Activated CD8-positive, alpha-beta memory T cell treated with anti-CD3 and anti-CD28 coated beads, Interleukin-2, amount 10 ng/mL, durations not matched to agents 7 days and 5 days (primary cell): Measurements from ENCODE around the gene IL21R. TPM values are rescaled to one million over a fixed set of nuclear protein-coding genes. Genes with fewer than 3 reads are reported as not detected.

Experiments
- ATAC-seq: fragments of 150-1000 bp; cut with Tn5 transposase; one replicate; pipeline ENCODE4 v1.10.0; 2021; ENCODE audit warnings: moderate library complexity
- CTCF ChIA-PET: fragments of 350-600 bp; sonication (Branson Sonifier 250); formaldehyde crosslinking; loops from one replicate; lab custom pipeline; 2021; ENCODE audit warnings: antibody characterized with exemption; lab: Charles Lee
- DNase-seq: peaks from one replicate; pipeline ENCODE4 v3.0.0-alpha.2; 2020
- H3K27ac Mint-ChIP-seq: one replicate; pipeline ENCODE4 v1.8.0; 2021; ENCODE audit warnings: mild to moderate bottlenecking, mixed read lengths
- H3K27me3 Mint-ChIP-seq: one replicate; pipeline ENCODE4 v1.8.0; 2021; ENCODE audit warnings: mixed read lengths
- H3K36me3 Mint-ChIP-seq: one replicate; pipeline ENCODE4 v1.8.0; 2021; ENCODE audit warnings: mild to moderate bottlenecking, mixed read lengths
- H3K4me1 Mint-ChIP-seq: one replicate; pipeline ENCODE4 v1.8.0; 2021; ENCODE audit warnings: mixed read lengths
- H3K4me3 Mint-ChIP-seq: one replicate; pipeline ENCODE4 v1.8.0; 2021; ENCODE audit warnings: mild to moderate bottlenecking, moderate library complexity, mixed read lengths
- H3K9me3 Mint-ChIP-seq: one replicate; pipeline ENCODE4 v1.8.0; 2022; ENCODE audit warnings: low read depth, mixed read lengths
- total RNA-seq, 2 experiments: library from RNA; stranded (reverse); gene quantifications; one replicate each; pipeline ENCODE4 v1.2.3, GENCODE V29; 2021

The IL21R gene
- total RNA-seq, 2 experiments from 2014 or later, result 24.6 to 38.0 TPM

DNA sequence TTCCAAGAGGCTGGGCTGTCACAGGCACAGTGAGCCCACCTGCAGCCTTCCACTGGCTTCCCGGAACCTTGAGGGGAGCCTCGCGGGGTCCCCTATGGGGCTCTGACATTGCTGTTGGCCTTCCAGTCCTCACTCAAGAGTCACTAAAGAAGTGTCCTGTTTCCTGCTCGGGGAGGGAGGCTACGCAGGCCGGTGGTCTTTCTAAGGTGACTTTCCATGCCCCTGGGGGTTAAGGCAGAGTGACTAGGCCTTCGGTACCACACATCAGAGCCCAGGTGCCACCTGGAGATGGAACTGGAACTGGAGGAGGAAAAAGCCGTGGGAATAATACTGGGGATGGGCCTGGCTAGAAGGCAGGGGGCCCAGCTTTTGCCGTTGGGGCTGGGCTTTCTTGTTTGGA lies 72.1 kb downstream of the IL21R start:
- peaks cover 39% of the 10 kb centered on the region for H3K36me3 Mint-ChIP-seq
- no peaks in the 10 kb centered on the region for H3K27me3 Mint-ChIP-seq
- H3K27ac Mint-ChIP-seq, result no peak overlapping the region
- ATAC-seq, result no peak
- no peak overlapping the region for H3K4me3 Mint-ChIP-seq
- no peaks in the 10 kb centered on the region for H3K4me1 Mint-ChIP-seq
- CTCF ChIA-PET, result interaction anchor here (0.6 kb wide), 1 partner anchor 318 kb away, joined by 3 read pairs; no protein-coding TSS in a partner anchor
- no peaks in the 10 kb centered on the region for H3K9me3 Mint-ChIP-seq
- no peak for DNase-seq

DNA sequence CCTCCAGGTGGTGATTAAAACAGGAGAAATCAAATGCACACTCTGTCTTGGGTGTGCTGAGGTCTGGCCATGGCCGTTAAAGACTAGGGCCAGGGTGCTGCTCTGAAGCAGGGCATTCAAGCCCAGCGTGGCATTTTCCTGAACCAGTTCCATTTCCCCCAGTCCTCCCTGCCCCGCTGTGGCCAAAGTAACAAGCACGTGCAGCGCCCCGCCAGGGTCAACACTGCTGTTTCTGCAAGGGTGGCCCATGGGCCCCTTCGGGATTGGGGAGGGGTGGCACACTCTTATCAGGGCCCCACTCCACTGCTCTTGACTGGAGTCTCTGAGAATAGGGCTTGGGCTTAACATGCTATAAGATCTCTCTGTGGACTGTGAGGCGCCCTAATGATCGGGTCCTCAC lies 72.9 kb downstream of the IL21R start:
- Mint-ChIP-seq H3K9me3 (no peaks in the 10 kb centered on the region), H3K36me3 (peaks cover 30% of the 10 kb centered on the region), H3K4me1 (no peaks in the 10 kb centered on the region), H3K4me3 (no peak overlapping the region), H3K27me3 (no peaks in the 10 kb centered on the region), H3K27ac (no peak overlapping the region)
- no peak for ATAC-seq
- CTCF ChIA-PET, result no interaction called here
- DNase-seq, result no peak

DNA sequence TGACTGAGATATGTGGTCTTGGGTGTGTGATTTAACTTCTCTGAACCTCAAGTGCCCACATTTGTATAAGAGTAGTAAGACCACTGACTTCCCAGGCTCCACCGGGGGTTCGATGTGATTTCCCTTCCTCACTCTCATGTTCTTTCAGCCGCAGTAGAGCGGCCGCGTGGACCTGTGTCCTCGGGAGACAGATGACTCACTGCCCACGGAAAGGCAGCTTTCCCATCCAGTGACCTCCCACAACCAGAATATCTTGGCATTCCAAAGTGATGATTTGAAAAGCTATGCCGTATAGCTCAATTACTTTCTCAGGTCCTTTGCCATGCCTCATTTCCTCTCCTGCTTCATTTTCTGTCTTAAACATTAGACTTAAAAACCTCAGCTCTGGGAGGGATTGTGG lies 73.6 kb downstream of the IL21R start:
- Mint-ChIP-seq H3K4me3 (no peak overlapping the region), H3K4me1 (no peaks in the 10 kb centered on the region), H3K36me3 (peaks cover 29% of the 10 kb centered on the region), H3K27ac (no peak overlapping the region), H3K27me3 (no peaks in the 10 kb centered on the region), H3K9me3 (no peaks in the 10 kb centered on the region)
- no peak for ATAC-seq
- no peak for DNase-seq
- CTCF ChIA-PET, result interaction anchor here (1.1 kb wide), 1 partner anchor 108 kb away, joined by 3 read pairs; no protein-coding TSS in a partner anchor

DNA sequence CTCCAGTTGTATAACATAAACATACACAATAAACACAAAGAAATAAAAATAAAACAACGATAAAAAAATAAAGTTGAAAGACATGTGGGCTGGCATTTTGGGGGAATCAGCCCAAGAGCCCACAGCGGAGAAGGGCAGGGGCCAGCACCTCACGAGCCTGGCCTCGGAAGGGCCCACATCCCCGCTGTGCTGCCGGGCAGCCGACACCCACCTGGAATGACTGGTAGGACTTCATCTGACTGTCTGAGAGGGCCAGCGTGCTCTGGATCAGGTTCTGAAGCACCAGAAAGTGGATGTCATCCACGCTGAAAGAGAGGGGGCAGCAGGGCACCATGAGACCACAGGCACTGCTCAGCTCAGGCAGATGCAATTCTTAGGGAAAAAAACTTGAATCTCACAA lies 74.3 kb downstream of the IL21R start:
- Mint-ChIP-seq H3K36me3 (peaks cover 23% of the 10 kb centered on the region), H3K27ac (no peak overlapping the region), H3K4me1 (no peaks in the 10 kb centered on the region), H3K4me3 (no peak overlapping the region), H3K9me3 (no peaks in the 10 kb centered on the region), H3K27me3 (no peaks in the 10 kb centered on the region)
- no peak for DNase-seq
- no peak for ATAC-seq
- CTCF ChIA-PET, result interaction anchor here (1.1 kb wide), 1 partner anchor 109 kb away, joined by 3 read pairs; no protein-coding TSS in a partner anchor

DNA sequence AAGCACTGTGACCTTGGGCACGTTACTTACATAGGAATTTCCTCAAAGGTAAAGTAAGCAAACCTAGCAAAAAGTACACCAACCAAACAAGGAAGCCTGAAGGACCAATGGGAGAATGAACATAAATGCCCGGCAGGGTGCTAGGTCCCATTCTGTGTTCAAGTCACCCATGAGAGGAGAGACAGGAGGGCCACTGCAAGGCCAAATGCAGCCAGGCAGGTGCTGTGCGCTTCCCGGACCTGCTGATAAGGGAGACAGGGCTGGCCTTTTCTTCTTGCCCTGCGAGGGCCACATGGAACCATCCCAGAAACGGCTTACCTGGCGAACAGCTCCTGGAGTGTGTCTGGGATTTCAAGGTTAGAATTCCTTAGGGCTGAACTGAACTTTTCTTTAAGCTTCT lies 78.8 kb downstream of the IL21R start:
- CTCF ChIA-PET, result no interaction called here
- DNase-seq (no peak), ATAC-seq (no peak)
- Mint-ChIP-seq H3K9me3 (no peaks in the 10 kb centered on the region), H3K27ac (no peak overlapping the region), H3K27me3 (no peaks in the 10 kb centered on the region), H3K4me3 (no peak overlapping the region), H3K36me3 (peaks cover 30% of the 10 kb centered on the region), H3K4me1 (no peaks in the 10 kb centered on the region)

DNA sequence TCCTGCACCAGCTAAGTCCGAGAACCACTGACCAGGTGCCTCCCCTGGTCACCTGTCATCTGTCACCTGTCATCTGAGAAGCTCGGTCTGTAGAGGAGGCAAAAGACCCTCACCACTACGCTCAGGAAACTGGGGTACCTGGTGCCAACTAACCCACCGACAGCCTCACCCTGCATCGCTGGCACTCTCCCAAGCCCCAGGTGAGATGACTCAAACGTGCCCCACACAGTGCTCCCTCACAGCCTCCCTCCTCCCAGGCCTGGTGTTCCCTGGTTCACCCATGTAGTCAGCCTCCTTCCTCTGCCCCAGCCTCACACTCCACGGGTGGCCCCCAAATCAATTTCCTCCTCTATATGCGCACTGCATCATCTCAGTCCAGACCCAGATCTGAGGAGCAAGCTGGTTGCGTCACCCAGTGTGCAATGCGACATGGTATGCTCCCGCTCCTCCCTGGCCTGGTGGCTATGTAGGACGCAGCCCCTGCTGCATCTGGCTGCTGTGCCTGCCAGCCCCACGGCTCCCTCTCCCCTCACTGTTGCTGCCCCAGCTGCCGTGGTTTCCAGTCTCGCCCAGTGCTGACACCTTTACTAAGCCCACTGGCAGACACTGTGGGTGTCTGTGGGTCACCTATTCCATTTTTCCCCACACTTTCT lies 79.4 kb downstream of the IL21R start:
- H3K27ac Mint-ChIP-seq, result no peak overlapping the region
- CTCF ChIA-PET, result no interaction called here

DNA sequence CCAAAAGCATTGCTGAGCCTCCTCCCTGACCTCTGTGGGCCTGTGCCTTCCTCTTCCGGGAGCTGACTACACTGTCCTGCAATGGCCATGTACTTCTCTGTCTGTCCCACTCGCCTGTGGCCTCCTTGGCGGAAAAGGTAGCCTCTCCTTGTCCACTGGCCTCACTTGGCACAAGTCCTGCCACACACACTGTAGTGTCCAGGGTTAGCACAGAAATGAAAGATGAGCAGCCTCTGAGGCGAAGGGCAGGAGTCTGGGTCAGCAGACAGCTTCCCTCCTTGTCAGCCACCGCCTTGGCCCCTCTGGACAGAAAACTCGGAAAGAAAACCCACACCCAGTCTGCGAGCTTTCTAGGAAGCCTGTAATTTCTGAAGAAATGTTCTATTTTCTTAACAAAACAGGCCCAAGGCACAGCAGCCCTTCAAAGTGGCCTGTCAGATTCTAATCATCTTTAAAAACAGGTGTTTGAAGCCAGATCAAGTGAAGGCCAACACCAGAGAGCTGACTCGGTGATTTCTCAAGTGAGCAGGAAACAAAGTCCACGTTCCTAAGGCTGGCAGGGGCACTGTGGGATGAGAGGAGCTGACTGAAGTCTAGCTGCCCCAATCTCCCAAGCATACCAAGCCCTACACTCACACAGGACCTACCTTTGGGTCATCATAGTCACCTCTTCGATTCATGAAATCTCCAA lies 80.6 kb downstream of the IL21R start:
- CTCF ChIA-PET, result no interaction called here
- Mint-ChIP-seq H3K4me1 (no peaks in the 10 kb centered on the region), H3K4me3 (no peak overlapping the region), H3K27ac (no peak overlapping the region), H3K36me3 (peaks cover 29% of the 10 kb centered on the region), H3K9me3 (no peaks in the 10 kb centered on the region), H3K27me3 (no peaks in the 10 kb centered on the region)
- ATAC-seq (no peak), DNase-seq (no peak)

More for the DNA sequence above, 79.4 kb downstream of the IL21R start:
- no peak overlapping the region for H3K4me3 Mint-ChIP-seq
- no peaks in the 10 kb centered on the region for H3K4me1 Mint-ChIP-seq
- ATAC-seq (no peak), DNase-seq (no peak)
- H3K9me3 Mint-ChIP-seq, result no peaks in the 10 kb centered on the region
- no peaks in the 10 kb centered on the region for H3K27me3 Mint-ChIP-seq
- H3K36me3 Mint-ChIP-seq, result peaks cover 30% of the 10 kb centered on the region

DNA sequence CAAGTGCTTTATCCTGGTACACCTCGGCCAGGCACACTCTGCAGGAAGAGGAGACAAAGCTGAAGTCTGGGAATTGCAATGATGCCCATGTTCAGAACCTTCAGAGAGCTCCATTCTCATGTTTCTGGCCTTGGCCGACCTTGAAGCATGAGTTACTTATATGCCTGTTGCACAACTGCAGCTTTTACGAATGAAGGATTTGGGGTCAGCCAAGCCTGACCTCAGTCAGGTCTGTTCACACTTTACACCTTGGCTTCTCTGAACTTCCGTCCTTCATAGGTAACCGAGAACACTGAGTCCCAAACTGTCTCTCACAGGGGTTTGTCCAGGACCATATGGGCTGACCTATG lies 81.1 kb downstream of the IL21R start:
- CTCF ChIA-PET, result interaction anchor here (0.5 kb wide), 1 partner anchor 70 kb away, joined by 3 read pairs; no protein-coding TSS in a partner anchor
- ATAC-seq, result no peak
- no peak for DNase-seq
- Mint-ChIP-seq H3K27me3 (no peaks in the 10 kb centered on the region), H3K4me1 (no peaks in the 10 kb centered on the region), H3K9me3 (no peaks in the 10 kb centered on the region), H3K4me3 (no peak overlapping the region), H3K36me3 (peaks cover 28% of the 10 kb centered on the region), H3K27ac (no peak overlapping the region)

DNA sequence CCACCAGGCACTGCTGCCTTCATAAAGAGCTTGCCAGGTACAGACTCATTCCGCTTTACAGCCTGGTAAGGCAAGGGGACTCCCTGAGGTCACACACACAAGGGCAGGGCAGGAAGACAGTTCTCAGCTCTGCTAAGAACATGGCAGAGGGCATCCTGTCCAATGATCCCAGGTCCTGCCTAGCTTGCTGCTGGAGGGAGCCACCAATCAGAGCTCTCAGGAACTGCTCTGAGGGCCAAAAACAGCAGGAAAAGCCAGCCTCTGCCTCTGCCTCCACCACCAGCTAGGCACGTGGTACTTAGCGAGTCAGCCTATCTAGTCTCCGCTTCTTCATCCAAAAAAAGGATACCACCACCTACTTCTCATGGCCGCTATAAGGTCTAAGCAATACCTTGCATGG lies 81.7 kb downstream of the IL21R start:
- Mint-ChIP-seq H3K27ac (no peak overlapping the region), H3K4me3 (no peak overlapping the region), H3K9me3 (no peaks in the 10 kb centered on the region), H3K4me1 (no peaks in the 10 kb centered on the region), H3K36me3 (peaks cover 26% of the 10 kb centered on the region), H3K27me3 (no peaks in the 10 kb centered on the region)
- DNase-seq (no peak), ATAC-seq (no peak)
- CTCF ChIA-PET, result interaction anchor here (0.5 kb wide), 1 partner anchor 69 kb away, joined by 3 read pairs; no protein-coding TSS in a partner anchor

DNA sequence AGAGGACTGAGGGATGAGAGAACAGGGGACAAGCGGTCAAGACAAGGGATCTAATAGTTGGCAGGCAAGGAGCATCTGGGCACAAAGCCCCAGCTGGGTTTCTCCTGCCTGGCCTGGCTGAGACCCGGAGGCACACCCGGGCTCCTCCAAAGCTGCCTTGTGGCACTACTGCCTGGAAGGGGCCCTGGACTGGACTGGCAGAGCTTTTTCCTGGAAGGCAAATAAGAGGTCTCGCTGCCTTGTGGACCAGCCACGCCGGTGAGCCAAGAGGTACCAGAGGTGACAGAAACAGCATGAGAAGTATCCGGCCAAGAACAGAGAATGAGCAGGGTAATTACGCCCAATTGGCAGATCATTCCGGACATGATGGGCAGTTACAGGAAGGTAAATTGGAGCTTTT lies 83.2 kb downstream of the IL21R start:
- Mint-ChIP-seq H3K36me3 (peaks cover 32% of the 10 kb centered on the region), H3K4me1 (no peaks in the 10 kb centered on the region), H3K9me3 (no peaks in the 10 kb centered on the region), H3K27me3 (no peaks in the 10 kb centered on the region), H3K27ac (no peak overlapping the region), H3K4me3 (no peak overlapping the region)
- ATAC-seq, result no peak
- CTCF ChIA-PET, result interaction anchor here (1.1 kb wide), 1 partner anchor 30 kb away, joined by 3 read pairs; no protein-coding TSS in a partner anchor
- no peak for DNase-seq

DNA sequence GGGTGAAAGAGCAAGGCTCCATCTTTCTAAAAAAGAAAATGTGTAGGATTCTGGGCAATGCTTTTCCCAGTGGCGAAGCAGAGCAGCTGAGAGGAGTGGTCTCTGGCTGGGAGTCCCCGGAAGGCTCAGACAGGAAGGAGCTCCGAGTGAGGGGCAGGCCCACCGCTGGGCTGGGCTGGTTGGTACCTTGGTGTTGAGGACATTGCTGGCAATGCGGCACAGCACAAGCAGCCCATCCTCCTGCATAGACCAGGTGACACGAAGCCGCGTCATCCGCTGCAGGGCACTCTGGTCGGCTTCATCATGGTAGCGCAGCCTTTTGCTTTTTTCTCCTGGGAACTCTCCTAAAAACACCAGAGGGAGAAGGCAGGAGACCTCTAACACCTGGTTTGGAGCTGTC lies 83.8 kb downstream of the IL21R start:
- DNase-seq (no peak), ATAC-seq (no peak)
- Mint-ChIP-seq H3K27ac (no peak overlapping the region), H3K36me3 (peaks cover 27% of the 10 kb centered on the region), H3K27me3 (no peaks in the 10 kb centered on the region), H3K9me3 (no peaks in the 10 kb centered on the region), H3K4me3 (no peak overlapping the region), H3K4me1 (no peaks in the 10 kb centered on the region)
- CTCF ChIA-PET, result interaction anchor here (1.1 kb wide), 1 partner anchor 30 kb away, joined by 3 read pairs; no protein-coding TSS in a partner anchor

DNA sequence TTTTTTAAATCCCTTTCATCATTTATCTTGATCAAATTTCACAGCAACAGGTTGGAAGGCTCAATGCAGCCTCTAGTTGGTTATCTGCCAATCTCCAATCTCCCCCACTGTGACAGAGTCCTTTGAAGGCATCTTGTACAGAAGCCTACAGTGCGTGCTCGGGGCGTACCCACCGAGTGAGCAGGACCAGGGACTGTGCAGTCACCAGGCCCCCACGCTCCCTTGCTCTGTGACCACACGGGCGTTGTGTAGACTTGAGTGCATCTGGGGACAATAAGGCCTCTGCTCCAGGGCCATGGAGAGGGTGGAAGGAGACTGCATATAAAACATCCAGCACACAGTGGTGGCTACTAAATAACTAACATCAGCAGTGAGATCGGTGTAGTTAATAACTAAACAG lies 84.4 kb downstream of the IL21R start:
- CTCF ChIA-PET, result interaction anchor here (1.1 kb wide), 1 partner anchor 29 kb away, joined by 3 read pairs; no protein-coding TSS in a partner anchor
- peaks cover 26% of the 10 kb centered on the region for H3K36me3 Mint-ChIP-seq
- no peaks in the 10 kb centered on the region for H3K27me3 Mint-ChIP-seq
- no peaks in the 10 kb centered on the region for H3K4me1 Mint-ChIP-seq
- ATAC-seq, result no peak
- H3K9me3 Mint-ChIP-seq, result no peaks in the 10 kb centered on the region
- no peak overlapping the region for H3K4me3 Mint-ChIP-seq
- no peak overlapping the region for H3K27ac Mint-ChIP-seq
- DNase-seq, result no peak

DNA sequence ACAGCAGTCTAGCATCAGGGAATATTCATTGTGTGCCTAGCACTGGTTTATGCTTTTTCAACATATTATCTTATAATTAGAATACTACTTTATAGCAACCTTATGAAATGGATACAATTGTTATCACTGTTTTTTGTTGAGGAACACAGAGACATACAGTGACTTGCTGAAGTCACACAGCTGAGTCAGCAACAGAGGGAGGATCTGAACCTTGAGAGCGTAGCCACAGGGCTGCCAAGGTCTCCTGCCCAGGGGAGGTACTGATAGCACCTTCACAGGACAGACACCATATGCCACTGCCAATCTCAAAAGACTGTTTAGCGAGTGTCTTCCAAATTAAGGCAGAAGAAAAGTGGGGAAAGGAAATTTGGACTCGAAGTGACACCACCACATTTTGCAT lies 84.8 kb downstream of the IL21R start:
- no peak overlapping the region for H3K4me3 Mint-ChIP-seq
- H3K4me1 Mint-ChIP-seq, result no peaks in the 10 kb centered on the region
- H3K9me3 Mint-ChIP-seq, result no peaks in the 10 kb centered on the region
- H3K36me3 Mint-ChIP-seq, result peaks cover 24% of the 10 kb centered on the region
- no peak for DNase-seq
- ATAC-seq, result no peak
- no peak overlapping the region for H3K27ac Mint-ChIP-seq
- no peaks in the 10 kb centered on the region for H3K27me3 Mint-ChIP-seq
- CTCF ChIA-PET, result no interaction called here

DNA sequence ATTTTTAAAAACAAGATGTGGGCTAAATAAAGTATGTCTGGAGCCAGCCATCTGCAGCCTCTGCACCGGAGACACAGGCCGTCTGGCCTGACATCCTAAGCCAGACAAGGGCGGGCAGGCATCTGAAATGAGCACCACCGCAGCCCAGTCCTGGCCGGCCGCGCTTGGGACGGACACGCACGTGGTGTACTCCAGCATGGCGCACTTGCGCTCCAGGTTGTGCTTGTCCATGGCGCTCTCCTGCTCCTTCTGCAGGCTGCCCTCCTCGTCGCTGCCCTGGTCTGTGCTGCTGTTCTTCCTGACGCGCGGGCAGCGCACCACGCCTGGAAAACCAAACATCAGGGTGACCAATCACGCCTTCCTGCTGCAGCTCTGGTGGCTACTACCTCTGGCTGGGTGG lies 87.4 kb downstream of the IL21R start:
- H3K9me3 Mint-ChIP-seq, result no peaks in the 10 kb centered on the region
- H3K36me3 Mint-ChIP-seq, result peaks cover 24% of the 10 kb centered on the region
- no peak for ATAC-seq
- no peak for DNase-seq
- CTCF ChIA-PET, result no interaction called here
- no peaks in the 10 kb centered on the region for H3K27me3 Mint-ChIP-seq
- H3K27ac Mint-ChIP-seq, result no peak overlapping the region
- no peaks in the 10 kb centered on the region for H3K4me1 Mint-ChIP-seq
- H3K4me3 Mint-ChIP-seq, result no peak overlapping the region
